ENCODE results near the gene COL5A2.

The COL5A2 gene

DNA sequence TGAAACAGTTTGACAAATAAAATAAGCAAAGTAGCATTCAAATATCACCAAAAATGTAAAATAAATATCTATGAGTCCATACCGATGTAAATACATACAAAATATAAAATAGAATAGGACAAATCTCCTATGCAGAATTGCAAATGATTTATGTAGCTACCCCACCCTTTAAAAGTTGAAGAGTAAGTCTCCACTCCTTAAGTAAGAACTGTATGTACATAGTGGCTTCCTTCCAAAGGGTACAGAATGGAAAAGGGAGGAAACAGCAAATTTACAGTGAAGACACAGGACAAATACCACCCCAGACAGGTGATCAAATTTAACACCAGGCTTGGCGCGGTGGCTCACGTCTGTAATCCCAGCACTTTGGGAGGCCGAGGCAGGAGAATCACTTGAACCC lies 40.8 kb downstream of the COL5A2 start:
- H3K4me3 ChIP-seq (ENCODE audit: low read depth, low read length) = no peak overlapping the region
- TF ChIP-seq, protein P1, sequence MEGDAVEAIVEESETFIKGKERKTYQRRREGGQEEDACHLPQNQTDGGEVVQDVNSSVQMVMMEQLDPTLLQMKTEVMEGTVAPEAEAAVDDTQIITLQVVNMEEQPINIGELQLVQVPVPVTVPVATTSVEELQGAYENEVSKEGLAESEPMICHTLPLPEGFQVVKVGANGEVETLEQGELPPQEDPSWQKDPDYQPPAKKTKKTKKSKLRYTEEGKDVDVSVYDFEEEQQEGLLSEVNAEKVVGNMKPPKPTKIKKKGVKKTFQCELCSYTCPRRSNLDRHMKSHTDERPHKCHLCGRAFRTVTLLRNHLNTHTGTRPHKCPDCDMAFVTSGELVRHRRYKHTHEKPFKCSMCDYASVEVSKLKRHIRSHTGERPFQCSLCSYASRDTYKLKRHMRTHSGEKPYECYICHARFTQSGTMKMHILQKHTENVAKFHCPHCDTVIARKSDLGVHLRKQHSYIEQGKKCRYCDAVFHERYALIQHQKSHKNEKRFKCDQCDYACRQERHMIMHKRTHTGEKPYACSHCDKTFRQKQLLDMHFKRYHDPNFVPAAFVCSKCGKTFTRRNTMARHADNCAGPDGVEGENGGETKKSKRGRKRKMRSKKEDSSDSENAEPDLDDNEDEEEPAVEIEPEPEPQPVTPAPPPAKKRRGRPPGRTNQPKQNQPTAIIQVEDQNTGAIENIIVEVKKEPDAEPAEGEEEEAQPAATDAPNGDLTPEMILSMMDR (IDR thresholded peaks at IDR 0.05; ENCODE audit: low read depth, low read length) = no peak

GRCh38 chr2:189137519-189137918 lies 42.0 kb downstream of the COL5A2 start:
- no peak overlapping the region for H3K4me3 ChIP-seq (ENCODE audit: low read depth, low read length)
- TF ChIP-seq, protein P1 (IDR thresholded peaks at IDR 0.05; ENCODE audit: low read depth, low read length) = no peak

GRCh38 chr2:189134485-189134884 lies 45.1 kb downstream of the COL5A2 start:
- TF ChIP-seq, protein P1 (IDR thresholded peaks at IDR 0.05; ENCODE audit: low read depth, low read length) = no peak
- H3K4me3 ChIP-seq (ENCODE audit: low read depth, low read length) = no peak overlapping the region

DNA sequence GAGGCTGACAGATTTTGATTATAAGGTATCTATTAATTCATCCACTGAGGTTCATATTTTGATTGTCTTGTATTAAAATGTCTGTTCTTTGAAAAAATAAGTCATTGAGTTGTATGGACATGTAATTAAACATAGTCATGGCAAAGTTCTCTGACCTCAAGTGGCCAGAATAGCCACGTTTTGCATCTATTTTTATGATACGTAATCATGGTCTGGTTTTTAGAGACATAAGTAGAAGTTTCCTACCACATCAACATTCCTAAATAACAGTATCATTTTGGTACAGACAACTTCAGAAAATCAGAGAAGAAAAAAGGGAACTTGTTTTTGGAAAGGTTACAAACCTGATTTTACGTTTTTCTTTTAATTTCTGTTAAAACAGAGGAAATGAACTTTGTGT lies 47.6 kb downstream of the COL5A2 start:
- TF ChIP-seq, protein P1 (IDR thresholded peaks at IDR 0.05; ENCODE audit: low read depth, low read length) = no peak

GRCh38 chr2:189129971-189130370 lies 49.6 kb downstream of the COL5A2 start:
- TF ChIP-seq, protein P1 (IDR thresholded peaks at IDR 0.05; ENCODE audit: low read depth, low read length) = no peak
- no peak overlapping the region; the same call in 1 of the 2 replicates for H3K4me3 ChIP-seq (ENCODE audit: low read depth, low read length)

More for the DNA sequence above, 47.6 kb downstream of the COL5A2 start:
- no peak overlapping the region for H3K4me3 ChIP-seq (ENCODE audit: low read depth, low read length)

GRCh38 chr2:189128970-189129369 lies 50.6 kb downstream of the COL5A2 start:
- H3K4me3 ChIP-seq (ENCODE audit: low read depth, low read length) = no peak overlapping the region
- TF ChIP-seq, protein P1 (IDR thresholded peaks at IDR 0.05; ENCODE audit: low read depth, low read length) = no peak

DNA sequence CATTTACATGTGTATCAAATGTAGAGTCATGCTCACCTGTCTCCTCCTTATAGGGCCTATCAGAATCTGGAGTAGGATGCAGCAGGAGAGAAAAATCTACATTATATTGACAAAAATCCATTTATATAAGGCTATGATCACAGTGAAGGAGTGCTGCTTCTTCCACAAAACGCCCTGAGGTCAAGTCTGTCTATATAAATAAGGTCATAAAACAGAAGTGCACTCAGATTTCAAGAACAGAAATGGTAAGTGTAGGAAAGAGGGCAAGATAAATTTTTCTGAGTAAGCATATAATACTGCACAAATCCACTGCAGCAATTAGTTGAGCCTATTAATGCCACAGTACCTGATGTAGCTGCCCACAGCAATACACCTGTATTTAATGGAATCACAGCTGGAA lies 51.8 kb downstream of the COL5A2 start:
- TF ChIP-seq, protein P1 (IDR thresholded peaks at IDR 0.05; ENCODE audit: low read depth, low read length) = no peak
- H3K4me3 ChIP-seq (ENCODE audit: low read depth, low read length) = no peak overlapping the region
